Activated CD4-positive, CD25-positive, alpha-beta regulatory T cell treated with anti-CD3 and anti-CD28 coated beads, Interleukin-2, amount 50 U/mL, for 16 hours (primary cell): Measurements from ENCODE around the gene AMMECR1.
A peak's percentile ranks its signal among the peaks of the same experiment; 100 is the strongest.
"Not testable (repeated sequence)": the region's sequence is repeated elsewhere in the genome, so short reads cannot be mapped to it uniquely, and the experiment has no call there.

Experiments used
- DNase-seq: peaks from one replicate; pipeline ENCODE4 v3.0.0-alpha.2; 2020; ENCODE audit warnings: low read depth, low spot score

The AMMECR1 gene

GRCh38 chrX:110317820-110318663, at the start of gene AMMECR1:
AMMECR1 (minus strand) TSS chrX:110318085; CDS start chrX:110318071, 14 bp downstream.
- DNase-seq, result peak; percentile 59

- DNase-seq, result no peak
Measured at GRCh38 chrX:110363244-110363643, 45.4 kb upstream of the AMMECR1 start.

- no peak for DNase-seq
Measured at GRCh38 chrX:110359273-110359672, 41.4 kb upstream of the AMMECR1 start.

- no peak for DNase-seq
Measured at GRCh38 chrX:110358548-110358947, 40.7 kb upstream of the AMMECR1 start, which contains the start of gene RTL9. RTL9 (plus strand) TSS chrX:110358848; CDS start chrX:110450618, 91,770 bp downstream.

- DNase-seq, result no peak
Measured at GRCh38 chrX:110346681-110347080, 28.8 kb upstream of the AMMECR1 start.

GRCh38 chrX:110341189-110342035, 23.5 kb upstream of the AMMECR1 start:
- no peak for DNase-seq

GRCh38 chrX:110338935-110339334, 21.1 kb upstream of the AMMECR1 start:
- no peak for DNase-seq

GRCh38 chrX:110333458-110333857, 15.6 kb upstream of the AMMECR1 start:
- DNase-seq, result not testable (repeated sequence)

- no peak for DNase-seq
Measured at GRCh38 chrX:110331444-110332030, 13.7 kb upstream of the AMMECR1 start.

GRCh38 chrX:110328613-110329012, 10.7 kb upstream of the AMMECR1 start:
- DNase-seq, result not testable (repeated sequence)

- DNase-seq, result no peak
Measured at GRCh38 chrX:110327336-110327735, 9.5 kb upstream of the AMMECR1 start.

- no peak for DNase-seq
Measured at GRCh38 chrX:110326712-110327111, 8.8 kb upstream of the AMMECR1 start.

- DNase-seq, result no peak
Measured at GRCh38 chrX:110322603-110323002, 4.7 kb upstream of the AMMECR1 start.

GRCh38 chrX:110321670-110322069, 3.8 kb upstream of the AMMECR1 start:
- DNase-seq, result no peak

GRCh38 chrX:110321081-110321480, 3.2 kb upstream of the AMMECR1 start:
- DNase-seq, result no peak

GRCh38 chrX:110320381-110320987, 2.6 kb upstream of the AMMECR1 start:
- DNase-seq, result no peak

GRCh38 chrX:110318664-110318968, 731 bp upstream of the AMMECR1 start:
- no peak for DNase-seq

GRCh38 chrX:110317061-110317819, 645 bp downstream of the AMMECR1 start:
- DNase-seq, result no peak

- no peak for DNase-seq
Measured at GRCh38 chrX:110316351-110317060, 1.4 kb downstream of the AMMECR1 start.

- DNase-seq, result no peak
Measured at GRCh38 chrX:110315551-110315950, 2.3 kb downstream of the AMMECR1 start.
